ENCODE results near the gene CACNA2D2. TPM values are rescaled to one million over a fixed set of nuclear protein-coding genes. Genes with fewer than 3 reads are reported as not detected.

Gene CACNA2D2
- polyA plus RNA-seq, 1 donor from 2014 or later, result 0.11 TPM

DNA sequence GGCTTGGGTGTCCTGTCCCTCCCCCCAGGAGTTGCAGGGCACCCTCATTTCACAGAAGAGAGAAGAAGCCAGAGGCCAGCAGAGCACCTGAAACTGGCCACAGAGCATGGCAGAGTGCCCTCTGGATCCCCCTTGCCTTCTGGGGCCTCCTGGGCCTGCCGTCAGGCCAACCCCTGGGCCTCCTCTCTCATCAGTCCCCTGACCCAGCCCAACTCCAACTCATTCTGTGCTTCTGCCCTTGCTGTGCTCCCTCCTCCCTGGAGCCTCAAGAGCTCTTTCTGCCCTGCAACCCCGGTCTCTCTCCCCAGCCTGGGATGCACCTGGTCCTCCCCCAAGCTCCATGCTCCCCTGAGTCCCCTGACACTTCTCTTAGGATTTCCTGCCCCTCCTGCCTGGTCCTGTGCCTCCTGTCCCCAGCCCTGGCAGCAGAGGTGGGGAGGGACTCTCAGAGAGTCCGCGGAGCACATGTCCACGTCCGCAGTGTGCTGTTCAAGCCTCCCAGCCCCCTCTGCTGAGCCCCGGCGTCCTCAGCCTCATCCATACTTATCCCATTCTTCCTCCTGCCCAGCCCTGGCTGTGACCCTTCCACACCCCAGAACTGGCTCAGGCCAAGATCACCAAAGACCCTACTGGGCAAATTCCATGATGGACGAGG lies 30.5 kb upstream of the CACNA2D2 start:
- H3K27ac Mint-ChIP-seq, result peak overlapping the region in 1 of 3 donors; percentile 53
- peaks cover 36% of the 10 kb centered on the region for H3K27me3 Mint-ChIP-seq
- no peaks in the 10 kb centered on the region for H3K4me1 Mint-ChIP-seq
- no peak overlapping the region for H3K4me3 Mint-ChIP-seq
- no peaks in the 10 kb centered on the region for H3K9me3 Mint-ChIP-seq
- peaks cover 3% of the 10 kb centered on the region for H3K36me3 Mint-ChIP-seq

DNA sequence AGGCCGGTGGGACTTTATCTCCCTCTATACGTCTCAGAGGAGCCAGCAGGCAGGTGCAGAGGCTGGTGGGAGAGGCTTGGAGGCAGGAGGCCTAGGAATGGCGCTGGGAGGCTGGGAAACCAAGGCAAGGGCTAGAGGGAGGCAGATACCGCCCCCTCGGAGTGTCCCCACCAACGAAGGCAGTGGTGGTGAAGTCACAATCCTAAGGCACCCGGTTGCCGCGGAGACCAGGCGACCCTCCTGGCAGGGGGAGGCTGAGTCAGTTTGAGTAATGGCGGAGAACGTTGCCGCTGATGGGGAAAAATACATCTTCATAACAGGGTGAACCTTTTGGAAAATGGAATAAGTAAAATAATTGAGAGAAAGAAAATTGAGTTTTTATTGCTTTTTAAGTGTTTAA lies 29.9 kb upstream of the CACNA2D2 start:
- H3K27ac Mint-ChIP-seq, result peak overlapping the region in 1 of 3 donors; percentile 53
- H3K4me3 Mint-ChIP-seq, result no peak overlapping the region
- peaks cover 32% of the 10 kb centered on the region for H3K27me3 Mint-ChIP-seq
- no peaks in the 10 kb centered on the region for H3K9me3 Mint-ChIP-seq
- H3K36me3 Mint-ChIP-seq, result peaks cover 3% of the 10 kb centered on the region
- no peaks in the 10 kb centered on the region for H3K4me1 Mint-ChIP-seq

DNA sequence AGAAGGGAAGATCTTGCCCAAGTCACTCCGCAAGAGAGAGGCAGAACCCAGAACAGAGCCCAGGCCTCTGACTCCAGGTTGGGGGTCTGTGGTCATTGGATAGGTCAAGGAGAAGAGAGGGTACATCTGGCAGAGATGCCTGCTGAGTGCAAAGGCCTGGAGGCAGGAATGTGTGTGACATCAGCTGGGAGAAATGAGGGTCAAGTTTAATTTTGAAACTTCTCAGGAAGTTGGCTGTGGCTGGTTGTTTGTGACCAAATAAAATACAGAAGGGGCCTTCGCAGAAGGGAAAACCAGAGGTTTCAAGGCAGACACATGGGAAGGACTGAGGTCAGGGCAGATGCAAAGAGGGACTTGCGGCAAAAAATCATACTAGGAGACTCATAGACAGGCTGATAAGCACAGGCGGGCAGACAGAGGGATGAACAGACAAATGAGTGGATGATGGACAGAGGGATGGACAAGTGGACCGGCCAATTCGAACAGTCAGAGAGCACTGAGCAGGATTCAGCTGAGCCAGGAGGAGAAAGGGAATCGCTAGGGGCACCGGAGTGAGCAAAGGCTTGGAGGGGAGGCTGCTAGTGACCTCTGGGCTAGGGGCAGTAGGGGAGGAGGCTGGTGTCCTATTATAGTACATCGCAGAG lies 28.8 kb upstream of the CACNA2D2 start:
- Mint-ChIP-seq H3K4me1 (no peaks in the 10 kb centered on the region), H3K9me3 (no peaks in the 10 kb centered on the region), H3K27me3 (peaks cover 28% of the 10 kb centered on the region), H3K4me3 (no peak overlapping the region), H3K27ac (no peak overlapping the region), H3K36me3 (peaks cover 3% of the 10 kb centered on the region)

DNA sequence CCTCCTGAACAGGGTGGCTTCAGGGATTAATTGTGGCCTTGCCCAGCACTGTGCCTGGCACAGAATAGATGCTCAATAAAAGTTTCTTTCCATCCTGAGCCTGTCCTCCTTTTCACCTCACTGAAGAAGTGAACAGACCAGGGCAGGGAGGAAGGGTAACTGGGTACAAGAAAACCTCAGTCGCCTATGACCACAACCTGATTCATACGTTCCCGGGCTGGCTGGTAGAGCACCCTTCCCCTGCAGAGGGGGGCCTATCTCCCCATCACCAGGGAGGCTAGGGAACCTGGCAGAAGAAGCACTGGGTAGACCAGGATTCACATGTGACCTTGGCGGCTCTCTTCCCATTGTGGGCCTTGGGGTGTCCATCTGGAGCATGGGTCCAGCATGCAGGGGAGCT lies 27.8 kb upstream of the CACNA2D2 start:
- Mint-ChIP-seq H3K36me3 (peaks cover 3% of the 10 kb centered on the region), H3K9me3 (no peaks in the 10 kb centered on the region), H3K4me1 (no peaks in the 10 kb centered on the region), H3K4me3 (no peak overlapping the region), H3K27ac (no peak overlapping the region), H3K27me3 (peaks cover 23% of the 10 kb centered on the region)

DNA sequence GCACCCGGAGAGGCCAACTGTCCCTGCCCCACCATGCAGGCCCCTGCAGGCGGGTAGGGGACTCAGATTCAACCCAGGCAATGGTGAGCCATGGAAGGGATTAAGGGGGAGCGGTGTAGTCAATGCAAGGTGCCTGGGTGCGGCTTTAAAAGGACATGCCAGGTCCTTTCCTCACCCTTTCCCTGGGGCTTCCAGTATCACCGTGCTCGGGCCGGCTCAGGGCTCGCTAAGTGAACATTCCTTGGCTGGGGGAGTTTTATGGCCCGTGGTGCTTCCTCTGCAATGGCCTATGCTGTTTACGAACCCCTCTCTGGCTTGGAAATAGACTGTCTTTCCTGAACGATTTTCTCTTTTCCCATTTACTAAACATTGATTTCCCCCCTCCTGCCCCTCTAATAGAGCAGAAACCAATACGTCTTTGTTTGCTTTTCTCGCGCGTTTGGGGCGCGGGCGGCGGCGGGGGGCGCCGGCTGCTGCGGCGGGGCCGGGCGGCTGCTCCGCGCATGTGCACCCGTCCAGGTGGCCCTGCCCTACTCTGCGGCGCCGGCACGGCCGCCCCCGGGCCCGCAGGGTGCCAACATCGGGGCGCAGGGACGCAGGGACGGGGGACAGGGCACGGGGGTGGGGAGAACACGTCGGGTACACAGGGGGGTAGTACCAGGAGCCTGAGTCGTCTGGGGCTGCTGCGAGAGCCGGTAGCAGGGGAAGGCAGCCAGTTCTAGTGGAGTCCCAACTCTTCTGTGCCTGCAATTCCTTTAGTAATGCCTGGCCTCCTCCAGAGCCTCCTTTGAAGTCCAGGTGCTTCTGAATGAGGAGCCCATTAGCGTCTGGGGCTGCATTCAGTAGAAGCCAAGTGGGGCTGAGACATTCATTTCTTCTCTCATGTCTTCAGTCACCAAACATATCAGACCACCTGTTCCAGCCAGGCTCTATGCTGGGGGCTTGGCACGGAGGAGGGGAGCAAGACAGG lies 26.9 kb upstream of the CACNA2D2 start:
- Mint-ChIP-seq H3K4me3 (no peak overlapping the region), H3K27ac (no peak overlapping the region), H3K27me3 (peaks cover 20% of the 10 kb centered on the region), H3K4me1 (no peaks in the 10 kb centered on the region), H3K36me3 (peaks cover 3% of the 10 kb centered on the region), H3K9me3 (no peaks in the 10 kb centered on the region)

DNA sequence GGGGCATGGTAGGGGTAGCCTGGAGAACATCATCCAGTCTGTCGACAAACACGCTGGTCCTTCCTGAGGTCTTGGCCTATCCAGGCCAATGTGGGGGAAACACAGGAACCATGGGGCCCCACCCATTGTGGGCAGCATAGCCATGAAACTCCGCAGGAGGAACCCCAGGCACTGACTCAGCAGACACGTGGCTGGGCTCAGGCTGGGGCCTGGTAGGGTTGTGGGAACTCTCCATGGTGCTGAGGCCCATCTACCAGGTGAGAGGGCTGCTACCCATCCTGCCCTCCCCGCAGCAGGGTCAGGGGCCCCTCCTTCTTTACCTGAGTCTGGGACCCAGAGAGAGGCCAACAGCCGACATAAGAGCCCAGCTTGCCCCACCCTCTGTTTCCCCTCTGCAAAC lies 22.6 kb upstream of the CACNA2D2 start:
- Mint-ChIP-seq H3K27me3 (peaks cover 14% of the 10 kb centered on the region), H3K36me3 (peaks cover 2% of the 10 kb centered on the region), H3K4me1 (peaks cover 0 to 2% (median 0%) of the 10 kb centered on the region in 3 donors), H3K4me3 (no peak overlapping the region), H3K27ac (no peak overlapping the region), H3K9me3 (no peaks in the 10 kb centered on the region)

DNA sequence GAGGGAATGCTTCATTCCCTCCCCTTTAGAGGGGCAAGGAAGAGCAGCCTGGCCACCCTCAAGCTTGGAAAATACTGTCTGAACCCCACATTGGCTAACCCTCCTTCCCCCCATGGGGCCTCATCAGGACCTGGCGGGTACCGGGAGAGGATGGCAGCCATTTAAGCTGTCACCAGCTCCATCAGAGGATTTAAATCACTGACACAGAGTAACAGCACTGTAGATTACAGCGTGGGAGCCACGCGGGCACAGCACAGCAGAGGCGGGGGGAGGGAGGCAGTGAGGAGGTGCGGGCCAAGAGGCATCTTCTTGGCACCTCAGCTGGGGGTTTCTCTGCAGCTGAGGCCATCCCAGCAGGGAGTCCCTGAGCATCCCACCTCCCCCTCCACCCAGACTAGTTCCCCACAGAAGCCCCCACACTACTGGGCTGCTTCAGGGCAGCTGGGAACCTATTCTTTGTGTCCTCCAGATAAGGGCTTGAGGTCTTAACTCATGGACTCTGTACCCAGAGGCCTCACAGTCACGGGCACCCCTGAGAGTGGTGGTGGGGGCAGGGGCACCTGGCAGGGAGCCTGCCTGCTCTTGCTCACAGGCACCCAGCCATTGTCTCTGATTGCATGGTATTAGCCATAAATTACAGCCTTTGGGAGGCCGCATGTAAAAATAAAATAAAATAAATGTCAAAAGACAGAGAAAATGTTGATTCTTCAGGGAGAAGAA lies 21.9 kb upstream of the CACNA2D2 start:
- Mint-ChIP-seq H3K4me3 (no peak overlapping the region), H3K9me3 (no peaks in the 10 kb centered on the region)

DNA sequence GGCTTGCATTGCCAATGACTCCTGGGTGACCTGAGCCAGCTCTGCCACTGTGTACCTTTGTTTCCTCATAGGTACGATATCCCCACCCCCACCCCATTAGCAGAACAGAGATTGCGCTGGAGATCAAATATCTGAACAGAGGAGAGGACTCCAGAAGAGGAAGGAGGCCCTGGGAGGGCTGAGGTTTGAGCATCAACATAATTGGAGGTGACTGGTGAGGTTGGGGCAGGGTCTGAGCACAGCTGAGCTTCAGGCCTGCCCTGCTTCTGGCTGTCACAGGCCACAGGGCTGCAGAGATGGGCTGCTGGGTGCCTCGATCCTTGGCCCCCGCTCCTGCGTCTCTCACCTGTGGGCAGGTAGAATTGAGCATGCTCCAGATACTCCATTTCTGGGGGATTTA lies 21.3 kb upstream of the CACNA2D2 start:
- Mint-ChIP-seq H3K27me3 (peaks cover 7% of the 10 kb centered on the region), H3K4me3 (peak overlapping the region in 1 of 4 donors; percentile 33), H3K9me3 (no peaks in the 10 kb centered on the region), H3K27ac (no peak overlapping the region), H3K36me3 (peaks cover 2% of the 10 kb centered on the region), H3K4me1 (peaks cover 0 to 2% (median 0%) of the 10 kb centered on the region in 3 donors)

More for the DNA sequence above, 21.9 kb upstream of the CACNA2D2 start:
- Mint-ChIP-seq H3K4me1 (peaks cover 0 to 2% (median 0%) of the 10 kb centered on the region in 3 donors), H3K36me3 (peaks cover 2% of the 10 kb centered on the region), H3K27me3 (peaks cover 10% of the 10 kb centered on the region), H3K27ac (no peak overlapping the region)

DNA sequence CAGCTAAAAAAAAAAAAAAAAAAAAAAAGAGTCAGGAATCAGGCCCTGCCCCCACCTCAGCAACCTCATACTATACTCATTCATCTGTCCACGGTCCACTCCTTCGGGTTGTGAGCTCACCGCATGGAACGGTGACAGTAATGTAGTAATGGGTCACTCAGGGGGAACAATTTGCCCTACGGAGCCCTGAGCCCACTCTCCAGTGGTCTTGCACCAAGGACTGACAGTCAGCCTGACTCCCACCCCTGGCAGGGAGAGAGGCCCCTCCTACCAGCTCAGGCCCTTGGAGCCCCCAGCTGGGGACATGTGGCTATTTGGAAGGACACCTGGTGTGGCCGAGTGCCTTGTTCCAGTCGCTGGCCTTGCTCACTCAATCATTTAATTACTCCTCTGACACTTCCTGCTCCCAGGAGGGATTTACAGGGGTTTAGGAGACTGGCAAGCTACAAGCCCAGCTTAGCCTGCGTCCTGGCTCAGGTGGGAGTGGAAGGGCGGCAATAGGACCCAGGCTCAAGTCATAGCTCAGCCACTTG lies 19.9 kb upstream of the CACNA2D2 start:
- H3K9me3 Mint-ChIP-seq, result no peaks in the 10 kb centered on the region
- no peak overlapping the region for H3K27ac Mint-ChIP-seq
- peaks cover 2% of the 10 kb centered on the region for H3K27me3 Mint-ChIP-seq
- peaks cover 2% of the 10 kb centered on the region for H3K36me3 Mint-ChIP-seq
- H3K4me1 Mint-ChIP-seq, result peaks cover 0 to 4% (median 2%) of the 10 kb centered on the region in 3 donors
- H3K4me3 Mint-ChIP-seq, result no peak overlapping the region

DNA sequence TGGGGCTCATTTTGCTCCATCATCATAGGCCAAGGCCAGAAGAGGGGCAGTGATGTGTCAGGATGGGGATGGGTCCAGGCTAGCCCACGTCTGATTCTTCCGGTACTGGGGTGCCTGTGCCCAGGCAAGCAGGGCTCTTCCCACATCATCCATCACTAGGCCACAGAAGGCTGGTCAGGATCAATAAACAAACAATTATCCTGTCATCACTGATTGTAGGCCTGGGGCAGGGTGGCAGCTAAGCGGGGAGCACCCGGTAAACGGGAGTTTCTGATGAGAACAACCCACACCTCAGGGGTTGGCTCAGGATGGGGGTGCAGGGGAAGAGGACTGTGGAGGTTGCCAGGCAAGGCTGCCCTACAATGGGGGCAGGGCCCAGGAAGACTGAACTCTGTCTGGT lies 18.1 kb upstream of the CACNA2D2 start:
- Mint-ChIP-seq H3K36me3 (peaks cover 2% of the 10 kb centered on the region), H3K4me1 (peaks cover 0 to 5% (median 2%) of the 10 kb centered on the region in 3 donors), H3K27ac (no peak overlapping the region), H3K9me3 (no peaks in the 10 kb centered on the region), H3K4me3 (no peak overlapping the region), H3K27me3 (peaks cover 2% of the 10 kb centered on the region)

DNA sequence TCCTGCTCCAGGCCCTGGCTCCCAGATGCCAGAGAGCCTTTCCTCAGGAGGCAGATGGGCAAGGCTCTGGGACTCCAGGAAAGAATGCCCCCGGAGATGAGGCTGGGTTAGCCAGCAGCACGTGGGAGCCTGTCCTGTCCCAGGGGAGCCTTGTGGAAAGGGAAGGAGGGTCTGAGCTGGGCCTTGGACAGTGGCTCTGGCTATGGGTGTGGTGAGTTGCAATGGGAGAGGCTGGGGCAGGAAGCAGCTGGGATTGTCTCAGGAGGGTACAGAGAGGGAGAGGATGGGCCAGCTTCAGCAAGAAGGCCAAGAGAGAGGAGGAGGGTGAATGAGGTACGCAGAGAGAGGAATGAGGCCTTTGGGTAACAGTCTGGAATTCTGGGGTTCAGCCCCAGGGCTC lies 17.4 kb upstream of the CACNA2D2 start:
- peak overlapping the region in 2 of 3 donors; percentile 40 to 63 for H3K27ac Mint-ChIP-seq

DNA sequence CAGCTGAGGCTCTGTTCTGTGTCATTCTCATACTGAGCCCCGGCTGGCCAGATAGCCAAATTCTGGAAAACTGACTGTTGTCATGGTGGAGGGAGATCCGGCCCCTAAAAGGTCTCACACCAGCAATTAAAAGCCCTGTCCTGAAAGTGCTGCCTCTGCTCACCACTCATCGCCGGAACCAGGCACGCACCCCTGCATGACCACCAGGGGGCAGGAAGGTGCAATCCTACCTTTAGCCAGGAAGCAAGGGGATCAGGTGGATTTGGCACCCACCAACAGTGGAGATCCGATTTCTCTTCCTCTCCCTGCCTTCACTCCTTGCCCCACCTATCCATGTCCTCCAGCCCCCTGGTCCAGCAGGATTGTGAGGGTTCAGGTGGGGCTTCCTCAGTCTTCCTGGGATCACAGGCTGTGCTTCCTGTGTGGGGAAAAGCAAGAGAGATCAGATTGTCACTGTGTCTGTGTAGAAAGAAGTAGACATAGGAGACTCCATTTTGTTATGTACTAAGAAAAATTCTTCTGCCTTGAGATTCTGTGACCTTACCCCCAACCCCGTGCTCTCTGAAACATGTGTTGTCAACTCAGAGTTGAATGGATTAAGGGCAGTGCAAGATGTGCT lies 16.1 kb upstream of the CACNA2D2 start:
- no peaks in the 10 kb centered on the region for H3K9me3 Mint-ChIP-seq
- peak overlapping the region in 1 of 4 donors; percentile 27 for H3K4me3 Mint-ChIP-seq
- peaks cover under 1% of the 10 kb centered on the region for H3K36me3 Mint-ChIP-seq
- H3K27ac Mint-ChIP-seq, result peak overlapping the region in 1 of 3 donors; percentile 47
- H3K4me1 Mint-ChIP-seq, result peaks cover 5 to 15% (median 9%) of the 10 kb centered on the region in 3 donors
- peaks cover 3% of the 10 kb centered on the region for H3K27me3 Mint-ChIP-seq

More for the DNA sequence above, 17.4 kb upstream of the CACNA2D2 start:
- H3K9me3 Mint-ChIP-seq, result no peaks in the 10 kb centered on the region
- no peak overlapping the region for H3K4me3 Mint-ChIP-seq
- H3K27me3 Mint-ChIP-seq, result peaks cover 3% of the 10 kb centered on the region
- peaks cover 0 to 8% (median 4%) of the 10 kb centered on the region in 3 donors for H3K4me1 Mint-ChIP-seq
- H3K36me3 Mint-ChIP-seq, result peaks cover 2% of the 10 kb centered on the region

DNA sequence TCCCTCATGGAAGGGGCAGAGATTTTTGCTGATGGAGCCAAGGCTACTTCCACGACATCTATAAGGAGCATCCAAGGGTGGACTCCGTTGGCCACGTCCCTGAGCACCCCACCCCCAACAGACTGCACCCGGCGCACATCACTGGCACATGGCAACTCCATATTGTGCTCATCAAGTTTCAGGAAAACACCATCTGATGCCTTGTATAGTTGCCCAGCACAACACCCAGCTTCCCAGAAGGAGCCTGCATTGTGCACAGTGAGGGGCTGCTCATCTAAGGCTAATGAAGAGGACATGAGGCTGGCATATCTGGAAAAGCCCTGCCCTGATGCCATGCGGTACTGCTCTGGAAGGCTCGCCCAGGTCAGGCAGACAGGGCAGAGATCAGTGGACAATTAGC lies 15.0 kb upstream of the CACNA2D2 start:
- H3K27ac Mint-ChIP-seq, result no peak overlapping the region
- H3K9me3 Mint-ChIP-seq, result no peaks in the 10 kb centered on the region
- no peak overlapping the region for H3K4me3 Mint-ChIP-seq
- peaks cover 2% of the 10 kb centered on the region for H3K27me3 Mint-ChIP-seq
- peaks cover 5 to 13% (median 9%) of the 10 kb centered on the region in 3 donors for H3K4me1 Mint-ChIP-seq
- H3K36me3 Mint-ChIP-seq, result no peaks in the 10 kb centered on the region

DNA sequence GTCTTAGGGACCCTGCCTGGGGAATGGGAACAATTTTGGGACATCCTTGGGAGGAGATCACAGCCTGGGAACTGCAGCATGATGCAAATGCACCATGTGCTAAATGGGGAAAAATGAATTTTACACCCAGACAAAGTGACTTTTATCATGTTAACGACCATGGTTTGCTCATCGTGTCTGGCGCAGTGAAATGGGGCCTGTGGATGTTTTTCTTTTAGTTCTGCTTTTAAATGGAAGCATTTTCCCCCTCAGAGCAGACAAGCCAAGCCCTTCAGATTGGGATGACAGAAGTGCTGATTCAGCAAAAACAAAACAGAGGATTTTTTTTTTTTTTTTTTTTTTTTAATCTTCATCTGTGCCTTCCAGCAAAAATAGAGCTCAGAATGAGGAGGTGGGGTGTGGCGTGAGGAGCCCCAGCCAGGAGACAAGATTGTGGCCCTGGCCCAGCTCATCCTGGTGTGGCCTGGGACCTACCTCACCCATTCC lies 14.3 kb upstream of the CACNA2D2 start:
- Mint-ChIP-seq H3K27me3 (peaks cover 1% of the 10 kb centered on the region), H3K36me3 (no peaks in the 10 kb centered on the region), H3K4me1 (peaks cover 5 to 13% (median 9%) of the 10 kb centered on the region in 3 donors), H3K4me3 (no peak overlapping the region), H3K27ac (no peak overlapping the region), H3K9me3 (no peaks in the 10 kb centered on the region)
